ENCODE results near the gene SCARF2.

- TF ChIP-seq CTCF (IDR thresholded peaks at IDR 0.05) (no peak), ATF3 (CRISPR knock-in tag; conservative IDR thresholded peaks at IDR 0.05) (no peak), HMGXB4 (CRISPR knock-in tag; IDR thresholded peaks at IDR 0.05) (no peak), NR3C1 (CRISPR knock-in tag; conservative IDR thresholded peaks at IDR 0.05; ENCODE audit: low read depth) (no peak), JAZF1 (CRISPR knock-in tag; IDR thresholded peaks at IDR 0.05) (no peak), FOXJ3 (CRISPR knock-in tag; IDR thresholded peaks at IDR 0.05; ENCODE audit: borderline replicate concordance) (no peak)
Observed at GRCh38 chr22:20405291-20405930, 32.2 kb downstream of the SCARF2 start.

Data from WTC11 (cell line).